ENCODE data around the gene TRMT44.

GRCh38 chr4:8514391-8514790 lies 73.8 kb downstream of the TRMT44 start:
- TF ChIP-seq CTCF (conservative IDR thresholded peaks at IDR 0.05; ENCODE audit: low read depth, low read length) (no peak), EZH2phosphoT487 (IDR thresholded peaks at IDR 0.05; ENCODE audit: borderline replicate concordance, low read length) (no peak)

All from PC-3 (cell line).